RWPE1 (cell line): Measurements from ENCODE around the gene GUCY1A2.

ENCODE experiments used
- CTCF ChIA-PET: fragments of 350-600 bp; sonication (Branson Sonifier 250); formaldehyde crosslinking; extraction: SDS; loops from one replicate; lab custom pipeline; 2021; lab: Yijun Ruan, JAX
- POLR2A ChIA-PET: fragments of 400-600 bp; formaldehyde crosslinking; extraction: SDS; loops from one replicate; lab custom pipeline; 2020; ENCODE audit warnings: antibody characterized with exemption; ENCODE audit not compliant: low non-redundant PET; lab: Yijun Ruan, JAX
- DNase-seq: peaks from one replicate; pipeline ENCODE4 v3.0.0; 2012; ENCODE audit warnings: low spot score
- H3K27ac ChIP-seq: fragments of 450-650 bp; 2 replicates; pipeline ENCODE4 v1.5.1; 2017
- TF ChIP-seq, protein P1 (sequence below): fragments of 450-650 bp; conservative IDR thresholded peaks from 2 replicates; pipeline ENCODE4 v1.5.1; 2017; ENCODE audit warnings: low read depth, mild to moderate bottlenecking

GUCY1A2 gene

DNA sequence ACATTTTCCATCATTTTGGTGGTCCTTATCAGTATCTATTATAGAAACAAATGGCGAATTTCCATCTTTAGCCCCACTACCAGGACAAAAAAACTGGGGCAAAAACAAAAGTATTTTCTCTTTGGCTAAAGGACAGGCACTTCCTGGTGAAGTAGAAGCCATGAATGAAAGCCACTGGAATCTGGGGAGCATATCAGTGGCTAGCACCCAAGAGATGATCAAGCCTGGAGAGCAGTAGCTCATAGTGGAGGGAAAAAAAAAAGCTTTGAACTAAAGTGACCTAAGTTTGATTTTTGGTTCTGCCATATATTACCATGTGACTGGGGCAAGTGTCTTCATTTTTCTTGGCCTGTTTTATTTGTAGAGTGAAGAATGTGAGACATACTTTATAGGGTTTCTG is 272.3 kb downstream of the GUCY1A2 start:
- ChIA-PET POLR2A (no interaction called here), CTCF (no interaction called here)
- H3K27ac ChIP-seq, result no peak overlapping the region
- TF ChIP-seq, protein P1, sequence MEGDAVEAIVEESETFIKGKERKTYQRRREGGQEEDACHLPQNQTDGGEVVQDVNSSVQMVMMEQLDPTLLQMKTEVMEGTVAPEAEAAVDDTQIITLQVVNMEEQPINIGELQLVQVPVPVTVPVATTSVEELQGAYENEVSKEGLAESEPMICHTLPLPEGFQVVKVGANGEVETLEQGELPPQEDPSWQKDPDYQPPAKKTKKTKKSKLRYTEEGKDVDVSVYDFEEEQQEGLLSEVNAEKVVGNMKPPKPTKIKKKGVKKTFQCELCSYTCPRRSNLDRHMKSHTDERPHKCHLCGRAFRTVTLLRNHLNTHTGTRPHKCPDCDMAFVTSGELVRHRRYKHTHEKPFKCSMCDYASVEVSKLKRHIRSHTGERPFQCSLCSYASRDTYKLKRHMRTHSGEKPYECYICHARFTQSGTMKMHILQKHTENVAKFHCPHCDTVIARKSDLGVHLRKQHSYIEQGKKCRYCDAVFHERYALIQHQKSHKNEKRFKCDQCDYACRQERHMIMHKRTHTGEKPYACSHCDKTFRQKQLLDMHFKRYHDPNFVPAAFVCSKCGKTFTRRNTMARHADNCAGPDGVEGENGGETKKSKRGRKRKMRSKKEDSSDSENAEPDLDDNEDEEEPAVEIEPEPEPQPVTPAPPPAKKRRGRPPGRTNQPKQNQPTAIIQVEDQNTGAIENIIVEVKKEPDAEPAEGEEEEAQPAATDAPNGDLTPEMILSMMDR, result no peak
- DNase-seq, result no peak

DNA sequence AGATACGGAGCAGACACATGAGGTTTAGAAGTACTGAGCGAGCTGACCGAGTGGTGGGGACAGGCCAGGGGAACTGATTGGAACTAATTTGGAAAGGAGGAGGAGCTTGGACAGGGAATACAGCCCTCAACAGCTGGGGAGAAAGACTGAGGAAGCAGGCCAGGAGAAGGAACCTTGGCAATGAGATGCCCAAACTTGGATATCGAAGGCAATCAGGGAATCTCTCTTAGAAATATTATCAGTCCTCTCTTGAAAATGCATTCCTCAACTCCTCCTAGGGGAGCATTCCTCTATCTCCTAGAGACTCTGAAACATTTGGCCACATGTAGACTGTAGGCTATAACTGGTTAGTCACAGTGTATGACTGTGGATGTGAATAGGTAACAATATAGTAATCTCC is 284.6 kb downstream of the GUCY1A2 start:
- TF ChIP-seq, protein P1, result no peak

DNA sequence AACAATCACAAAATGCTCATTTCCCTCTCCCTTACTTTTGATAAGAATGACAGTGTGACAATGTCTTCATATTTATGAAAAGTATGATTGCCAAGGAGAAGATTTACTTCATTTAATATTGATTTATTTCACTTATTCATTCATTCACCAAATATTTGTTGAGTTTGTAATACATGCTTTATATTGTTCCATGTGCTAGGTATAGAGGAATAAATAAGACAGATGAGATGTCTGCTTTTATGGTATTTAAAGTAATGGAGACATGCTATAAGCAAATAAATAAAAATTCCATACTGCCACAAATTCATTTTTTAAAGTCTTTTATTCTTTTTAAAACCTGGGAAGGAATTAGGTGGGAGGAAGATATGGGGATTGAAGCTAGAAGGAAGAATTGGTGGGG is 289.4 kb downstream of the GUCY1A2 start:
- H3K27ac ChIP-seq, result no peak overlapping the region
- ChIA-PET CTCF (interaction anchor here (0.6 kb wide), 1 partner anchor 10 kb away, joined by 3 read pairs; no protein-coding TSS in a partner anchor), POLR2A (no interaction called here)
- TF ChIP-seq, protein P1, result no peak
- no peak for DNase-seq

More for the DNA sequence above, 284.6 kb downstream of the GUCY1A2 start:
- no peak overlapping the region for H3K27ac ChIP-seq
- DNase-seq, result no peak
- ChIA-PET CTCF (no interaction called here), POLR2A (no interaction called here)

DNA sequence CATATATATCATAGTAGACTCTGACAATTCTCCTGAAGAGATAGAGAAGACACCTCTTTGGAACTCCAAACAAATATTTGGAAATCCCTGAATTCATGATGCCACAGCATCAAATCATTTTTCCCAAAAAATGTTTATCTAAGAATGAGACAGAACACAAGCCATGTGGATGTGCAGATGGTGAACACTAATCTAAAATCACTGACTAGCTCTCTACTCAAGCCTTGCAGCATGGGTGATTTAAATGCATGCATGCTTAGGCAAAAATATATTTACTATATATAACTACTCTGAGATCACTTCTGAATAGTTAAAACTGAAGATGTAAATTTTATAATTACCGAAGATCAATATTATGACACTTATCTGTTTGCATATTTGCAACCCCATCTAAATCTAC is 289.9 kb downstream of the GUCY1A2 start:
- no peak overlapping the region for H3K27ac ChIP-seq
- DNase-seq, result no peak
- ChIA-PET POLR2A (no interaction called here), CTCF (no interaction called here)
- TF ChIP-seq, protein P1, result no peak

DNA sequence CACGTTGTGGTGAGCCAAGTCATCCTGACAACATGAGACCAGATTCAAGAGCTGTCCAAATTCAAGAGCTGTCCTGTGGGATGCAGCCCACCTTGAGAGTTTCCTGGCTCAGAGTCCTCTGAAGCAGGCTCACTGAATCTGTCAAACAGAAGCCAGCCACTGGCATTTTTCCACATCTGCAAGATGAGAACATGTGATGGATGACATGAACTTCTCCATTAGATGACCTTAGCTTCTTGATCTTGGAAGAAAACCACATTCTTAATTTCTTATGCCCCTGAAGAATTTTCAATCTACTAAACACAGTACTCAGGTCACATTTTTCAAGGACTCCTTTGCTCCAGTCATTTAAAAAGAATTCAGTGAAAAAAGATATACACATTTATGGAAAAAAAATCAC is 291.0 kb downstream of the GUCY1A2 start:
- POLR2A ChIA-PET, result no interaction called here
- CTCF ChIA-PET, result no interaction called here
- DNase-seq, result no peak
- H3K27ac ChIP-seq, result no peak overlapping the region
- TF ChIP-seq, protein P1, result no peak

DNA sequence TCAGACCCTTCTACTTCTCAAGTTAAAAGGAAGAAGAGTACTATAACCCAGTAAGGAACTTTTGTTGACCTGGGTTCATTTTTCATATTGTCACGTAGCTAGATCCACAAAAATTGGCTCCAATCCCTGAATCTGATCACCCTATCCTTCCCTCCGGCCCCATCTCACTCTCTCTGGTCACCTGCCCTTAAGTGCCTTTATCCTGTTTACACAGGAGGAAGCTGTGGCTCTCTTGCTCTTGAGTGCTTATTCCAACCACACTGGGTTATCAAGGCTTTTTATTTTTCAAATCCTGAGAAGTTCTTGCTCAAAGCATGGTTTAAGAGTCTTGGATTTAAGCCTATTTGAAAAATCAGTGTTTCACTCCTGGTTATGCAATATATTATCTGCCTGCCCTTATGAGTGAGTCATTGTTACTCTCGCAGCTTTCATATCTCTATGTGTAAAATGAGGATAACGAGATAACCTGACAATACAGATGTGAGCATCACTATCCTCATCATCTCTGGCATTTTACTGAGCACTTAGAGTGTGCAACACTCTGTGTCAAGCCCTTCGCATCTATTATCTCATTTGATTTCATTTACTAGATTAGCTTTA is 293.9 kb downstream of the GUCY1A2 start:
- ChIA-PET CTCF (interaction anchor here (0.6 kb wide), 1 partner anchor 335 kb away, joined by 4 read pairs; no protein-coding TSS in a partner anchor), POLR2A (no interaction called here)
- TF ChIP-seq, protein P1, result no peak
- no peak for DNase-seq
- H3K27ac ChIP-seq, result no peak overlapping the region
